SK-N-DZ (cell line): ENCODE data around the gene ZNF236.

Source experiments
- small RNA-seq, 2 experiments: library from RNA; depleted of rRNA; stranded (forward); fragments of <200 nt; gene quantifications; one replicate each; pipeline ENCODE3, GENCODE V24; 2014

ZNF236 gene

Small RNA genes lying within 50 kb of the gene (small RNA-seq; reads per million reads assigned to genes)
- gene RF00017 (0 reads per million in 2 experiments), gene RNU6-346P (0 reads per million in 2 experiments)
